Uterus (tissue), 4 donors: ENCODE results near the gene HEPN1. TPM values are rescaled to one million over a fixed set of nuclear protein-coding genes. Genes with fewer than 3 reads are reported as not detected.

ENCODE experiments used
- DNase-seq, 2 donors: peaks; one replicate each; pipeline ENCODE4 v3.0.0-alpha.2; 2019 to 2020
- H3K27ac ChIP-seq, 2 donors: fragments of 200-600 bp; sonication (generic); 1 replicate in 1 of 2; 2 replicates in 1 of 2; pipeline ENCODE4 v1.5.1; 2016 to 2018
- H3K27me3 ChIP-seq, 2 donors: fragments of 200-600 bp; sonication (generic); one replicate each; pipeline ENCODE4 v1.5.1; 2018 to 2019; ENCODE audit warnings: control low read depth in 1 of 2
- H3K36me3 ChIP-seq, 2 donors: fragments of 200-600 bp; sonication (generic); one replicate each; pipeline ENCODE4 v1.5.1; 2019; ENCODE audit warnings: control low read depth in 1 of 2
- H3K4me1 ChIP-seq, 2 donors: fragments of 200-600 bp; sonication (generic); one replicate each; pipeline ENCODE4 v1.5.1; 2018 to 2019; ENCODE audit warnings: control low read depth in 1 of 2
- H3K4me3 ChIP-seq, 2 donors: fragments of 200-600 bp; sonication (generic); 1 replicate in 1 of 2; 2 replicates in 1 of 2; pipeline ENCODE4 v1.5.1; 2018 to 2019; ENCODE audit warnings: mild to moderate bottlenecking in 1 of 2
- H3K9me3 ChIP-seq, 2 donors: fragments of 200-600 bp; sonication (generic); one replicate each; pipeline ENCODE4 v1.5.1; 2019; ENCODE audit warnings: control low read depth in 1 of 2
- CTCF ChIP-seq, 4 experiments: fragments of 200-600 bp in 2 of 4; fragments of 450-650 bp in 2 of 4; sonication (generic) in 2 of 4; IDR thresholded peaks; one replicate each; pipeline ENCODE4 v1.5.1; 2016 to 2019; ENCODE audit warnings: antibody characterized with exemption in 4 of 4, mild to moderate bottlenecking in 2 of 4, moderate library complexity in 1 of 4
- POLR2A ChIP-seq, 2 donors: fragments of 450-650 bp; IDR thresholded peaks; one replicate each; pipeline ENCODE4 v1.6.1; 2016; ENCODE audit warnings: antibody characterized with exemption in 2 of 2, mild to moderate bottlenecking in 1 of 2, moderate library complexity in 1 of 2
- intact Hi-C: fragments of 100-400 bp; cut with DNase I; formaldehyde crosslinking; loops from one replicate; pipeline ENCODE4 v1.15.1; 2023; ENCODE audit warnings: low total_unique reads
- total RNA-seq, 4 donors: library from RNA; depleted of rRNA in 3 of 4; stranded (reverse); fragments of >200 nt in 3 of 4; gene quantifications; one replicate each; pipeline versions ENCODE4 v1.1.0 to v1.2.4, GENCODE V29; 2014 to 2023
- donor health status: DM: yes; HTN: yes; CAD: no.

Gene HEPN1
- total RNA-seq, 4 donors from 2014 or later = not detected

GRCh38 chr11:124946735-124947141, 27.7 kb downstream of the HEPN1 start:
- Histone ChIP-seq H3K4me3 (no peak overlapping the region), H3K27me3 (no peaks in the 10 kb centered on the region), H3K4me1 (no peaks in the 10 kb centered on the region), H3K36me3 (no peaks in the 10 kb centered on the region), H3K9me3 (no peaks in the 10 kb centered on the region), H3K27ac (no peak overlapping the region)
- no peak for TF ChIP-seq POLR2A (IDR thresholded peaks at IDR 0.05)
- no peak for TF ChIP-seq CTCF (IDR thresholded peaks at IDR 0.05)
- intact Hi-C loops = no loop called here
- no peak for DNase-seq

- DNase-seq = no peak
- Histone ChIP-seq H3K4me3 (no peak overlapping the region), H3K4me1 (peaks cover 0 to 5% of the 10 kb centered on the region in 2 donors), H3K36me3 (no peaks in the 10 kb centered on the region), H3K9me3 (no peaks in the 10 kb centered on the region), H3K27me3 (no peaks in the 10 kb centered on the region), H3K27ac (no peak overlapping the region)
- TF ChIP-seq CTCF (IDR thresholded peaks at IDR 0.05) (no peak), POLR2A (IDR thresholded peaks at IDR 0.05) (no peak)
- intact Hi-C loops = no loop called here
Observed at GRCh38 chr11:124950601-124951330, 31.7 kb downstream of the HEPN1 start.

- H3K27ac ChIP-seq = no peak overlapping the region
- TF ChIP-seq POLR2A (IDR thresholded peaks at IDR 0.05) (no peak), CTCF (IDR thresholded peaks at IDR 0.05) (no peak)
- H3K9me3 ChIP-seq = no peaks in the 10 kb centered on the region
- no peaks in the 10 kb centered on the region for H3K27me3 ChIP-seq
- intact Hi-C loops = no loop called here
- no peak for DNase-seq
- H3K4me3 ChIP-seq = no peak overlapping the region
- H3K4me1 ChIP-seq = peaks cover 0 to 5% of the 10 kb centered on the region in 2 donors
- no peaks in the 10 kb centered on the region for H3K36me3 ChIP-seq
Observed at GRCh38 chr11:124951341-124951740, 32.3 kb downstream of the HEPN1 start.

- Histone ChIP-seq H3K27me3 (no peaks in the 10 kb centered on the region), H3K4me3 (peak within 1 kb of the TSS; percentile 45 to 64), H3K9me3 (no peaks in the 10 kb centered on the region), H3K4me1 (peaks cover 0 to 5% of the 10 kb centered on the region in 2 donors), H3K27ac (peak within 1 kb of the TSS; percentile 78 to 83), H3K36me3 (no peaks in the 10 kb centered on the region)
- intact Hi-C loops = no loop called here
- TF ChIP-seq CTCF (IDR thresholded peaks at IDR 0.05) = peak in 1 of 4 experiments; percentile 2
- TF ChIP-seq POLR2A (IDR thresholded peaks at IDR 0.05) = peak; percentile 82 to 84
- peak; percentile 95 to 96 for DNase-seq
Observed at GRCh38 chr11:124953753-124954589, 34.9 kb downstream of the HEPN1 start, which contains the start of gene CCDC15. Gene CCDC15, plus strand, starts transcription at chr11:124954202. Its CDS starts 531 bp downstream, at chr11:124954733.

GRCh38 chr11:124954590-124954955, 35.5 kb downstream of the HEPN1 start:
- peaks cover 0 to 5% of the 10 kb centered on the region in 2 donors for H3K4me1 ChIP-seq
- TF ChIP-seq POLR2A (IDR thresholded peaks at IDR 0.05) (no peak), CTCF (IDR thresholded peaks at IDR 0.05) (no peak)
- H3K9me3 ChIP-seq = no peaks in the 10 kb centered on the region
- peak overlapping the region; percentile 45 to 64 for H3K4me3 ChIP-seq
- no peaks in the 10 kb centered on the region for H3K36me3 ChIP-seq
- H3K27me3 ChIP-seq = no peaks in the 10 kb centered on the region
- no peak for DNase-seq
- intact Hi-C loops = no loop called here
- H3K27ac ChIP-seq = peak overlapping the region; percentile 58 to 83
